Measurements from ENCODE around the gene RNF25.

The RNF25 gene
- total RNA-seq, result 6.5 to 11.5 reads per million in 2 donors

DNA sequence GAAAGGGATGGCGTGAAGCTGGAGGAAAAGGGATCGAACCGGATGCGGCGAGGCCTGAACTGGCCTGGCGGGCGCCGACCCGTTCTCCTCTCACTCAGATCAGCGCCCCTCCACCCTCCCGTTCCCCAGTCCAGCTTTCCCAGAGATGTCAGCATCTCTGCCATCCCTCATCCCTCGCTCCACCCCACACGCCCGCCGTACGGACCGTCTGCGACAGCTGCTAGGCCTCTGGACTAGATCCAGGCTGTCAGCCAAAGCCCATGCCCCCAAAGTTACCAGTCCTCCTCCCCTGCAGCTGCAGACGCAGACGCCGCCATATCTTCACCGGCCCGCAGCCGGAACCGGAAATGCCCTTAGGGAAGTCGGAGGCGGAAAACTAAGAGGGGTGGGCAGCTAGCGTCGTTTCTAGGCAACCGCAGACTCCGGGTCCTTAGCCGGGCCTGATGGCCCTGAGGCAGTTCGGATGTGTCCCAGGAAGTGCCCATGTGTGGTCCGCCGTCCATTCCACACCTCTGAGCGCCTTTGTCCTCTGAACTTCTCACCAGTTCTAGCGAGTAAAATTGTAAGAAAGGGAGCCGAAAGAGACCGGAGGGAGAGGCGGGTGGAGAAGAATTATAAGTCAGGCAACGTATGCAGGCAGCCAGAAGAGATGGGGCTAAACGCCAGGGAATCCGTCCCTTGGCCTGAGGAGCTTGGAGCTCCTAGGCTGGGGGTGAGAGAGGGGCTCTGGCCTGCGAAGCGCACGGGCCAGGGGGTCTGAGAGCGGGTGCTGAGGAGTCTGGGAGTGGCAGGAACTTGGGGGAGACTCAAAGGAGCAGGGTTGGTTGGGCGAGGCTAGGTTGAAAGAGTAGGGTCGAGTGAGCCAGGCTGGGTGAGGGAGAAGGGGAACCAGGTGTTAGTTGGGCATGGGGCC lies at the start of gene RNF25, which contains the start of gene STK36:
Gene RNF25, minus strand, starts transcription at position 349 of the 913 bp plus-strand sequence. Its CDS starts 32 bp downstream, at position 317.
Gene STK36, plus strand, starts transcription at position 433 of the 913 bp plus-strand sequence. CDS start 744 bp downstream, outside the sequence.
- peak; percentile 52 to 89 (median 74) for DNase-seq

DNA sequence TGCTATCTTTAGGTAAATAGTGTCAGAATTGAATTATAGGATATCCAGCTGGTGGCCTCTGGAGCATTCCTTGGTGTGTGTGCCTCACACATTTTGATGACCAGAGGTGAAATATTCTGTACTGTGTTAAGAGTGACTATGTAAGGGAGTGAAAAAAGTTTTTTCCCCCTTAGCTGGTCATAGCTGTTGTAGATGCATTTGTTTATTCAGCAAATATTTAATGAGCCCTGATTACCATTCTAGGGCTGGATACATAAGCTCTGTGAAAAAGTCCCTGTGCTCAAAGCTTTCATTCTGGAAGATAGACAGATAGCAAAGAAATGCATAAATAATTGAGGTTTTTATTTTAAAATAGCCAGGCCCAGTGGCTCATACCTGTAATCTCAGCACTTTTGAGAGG lies 49.7 kb upstream of the RNF25 start:
- DNase-seq, result no peak

DNA sequence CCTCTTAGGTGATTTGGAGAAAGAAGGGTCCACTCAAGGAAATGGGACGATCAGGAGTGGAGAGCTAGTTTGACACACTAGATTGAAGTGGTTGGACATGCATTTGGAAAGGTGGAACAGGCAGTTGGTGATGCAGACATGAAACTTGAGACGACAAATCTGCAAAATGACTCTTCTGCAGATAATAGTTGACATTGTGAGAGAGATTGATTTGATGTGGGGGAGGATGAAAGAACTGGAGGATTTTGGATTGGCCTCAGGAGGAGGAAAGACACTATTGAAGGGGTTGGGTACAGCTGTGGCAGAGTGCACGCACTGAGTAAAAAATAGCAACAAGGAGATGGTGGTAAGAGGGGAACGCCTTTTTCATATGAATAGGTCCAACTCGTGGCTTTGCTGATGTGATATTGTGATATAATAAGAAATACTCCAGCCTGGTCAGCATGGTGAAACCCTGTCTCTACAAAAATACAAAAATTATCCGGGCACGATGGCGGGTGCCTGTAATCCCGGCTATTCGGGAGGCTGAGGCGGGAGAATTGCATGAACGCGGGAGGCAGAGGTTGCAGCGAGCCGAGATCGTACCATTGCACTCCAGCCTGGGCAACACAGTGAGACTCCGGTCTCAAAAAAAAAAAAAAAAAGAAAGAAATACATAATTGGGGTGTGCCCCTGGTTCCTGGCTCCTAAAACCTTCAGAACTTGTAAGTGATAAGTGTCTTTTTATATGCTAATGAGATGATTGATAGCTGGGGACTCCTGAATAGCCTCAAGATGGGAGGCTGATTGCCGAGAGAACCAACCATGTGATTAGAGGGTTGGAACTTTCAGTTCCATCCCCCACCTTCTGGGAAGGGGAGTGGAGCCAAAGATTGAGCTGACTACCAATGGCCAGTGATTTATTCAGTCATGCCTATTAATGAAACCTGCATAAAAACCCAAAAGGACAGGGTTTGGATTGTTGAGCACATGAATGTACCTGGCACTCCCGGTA lies 48.5 kb upstream of the RNF25 start:
- DNase-seq, result no peak

DNA sequence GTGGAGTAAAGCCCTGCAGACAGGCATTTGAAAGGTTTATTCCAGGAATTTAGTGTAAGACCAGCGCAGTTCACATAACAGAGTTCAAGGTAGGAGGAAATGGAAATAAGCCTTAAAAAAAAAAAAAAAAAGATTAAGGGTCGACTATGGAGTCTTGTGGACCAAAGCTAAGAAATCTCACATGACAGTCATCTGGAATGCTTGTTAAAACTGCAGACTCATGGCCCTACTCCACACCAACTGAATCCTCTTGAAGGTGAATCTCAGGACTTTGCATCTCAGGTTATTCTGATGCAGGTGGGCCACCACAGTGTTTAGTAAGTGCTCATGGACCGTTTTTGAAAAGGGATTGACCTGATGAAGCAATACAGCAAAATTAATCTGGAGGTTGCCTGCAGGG lies 47.7 kb upstream of the RNF25 start:
- DNase-seq, result no peak

GRCh38 chr2:218718058-218718457 lies 46.3 kb upstream of the RNF25 start:
- no peak for DNase-seq

DNA sequence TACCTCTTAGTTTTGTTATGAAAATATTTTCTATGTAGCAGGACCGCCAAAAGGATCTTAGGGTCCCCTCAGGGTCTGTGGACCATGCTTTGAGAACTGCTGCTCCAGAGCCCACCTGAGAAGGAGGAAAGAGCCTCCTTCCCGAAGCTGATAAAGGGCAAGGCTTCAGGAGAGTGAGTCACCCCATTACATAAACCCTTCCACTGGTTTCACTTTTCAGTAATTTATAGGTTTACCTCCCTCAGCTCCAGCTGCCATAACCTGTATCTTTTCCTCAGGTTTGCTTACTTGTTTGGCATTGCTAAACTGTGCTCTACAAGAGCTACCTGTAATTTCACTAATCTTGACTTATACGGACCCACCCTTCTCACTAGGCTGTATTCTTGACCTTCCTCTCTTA lies 45.5 kb upstream of the RNF25 start:
- DNase-seq, result no peak

- DNase-seq, result no peak
Observed at GRCh38 chr2:218716070-218716469, 44.3 kb upstream of the RNF25 start.

DNA sequence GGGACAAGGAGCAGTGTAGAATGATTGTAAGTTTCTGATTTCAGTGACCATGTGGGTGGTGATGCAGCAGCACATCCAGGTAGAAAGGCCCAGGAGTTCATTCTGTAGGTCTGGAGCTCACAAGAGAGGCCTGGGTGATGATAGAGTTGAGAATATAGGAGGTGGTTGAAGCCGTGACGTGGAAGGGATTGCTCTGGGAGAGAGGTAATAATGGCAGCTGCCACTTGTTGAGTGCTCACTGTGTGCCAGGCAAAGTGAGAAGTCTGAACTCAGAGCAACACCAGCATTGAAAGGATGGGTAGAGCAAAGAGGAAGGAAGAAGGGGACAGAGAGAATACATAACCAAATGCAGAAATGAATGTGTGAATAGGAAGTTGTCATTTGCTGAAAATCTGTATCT lies 42.1 kb upstream of the RNF25 start:
- no peak for DNase-seq

DNA sequence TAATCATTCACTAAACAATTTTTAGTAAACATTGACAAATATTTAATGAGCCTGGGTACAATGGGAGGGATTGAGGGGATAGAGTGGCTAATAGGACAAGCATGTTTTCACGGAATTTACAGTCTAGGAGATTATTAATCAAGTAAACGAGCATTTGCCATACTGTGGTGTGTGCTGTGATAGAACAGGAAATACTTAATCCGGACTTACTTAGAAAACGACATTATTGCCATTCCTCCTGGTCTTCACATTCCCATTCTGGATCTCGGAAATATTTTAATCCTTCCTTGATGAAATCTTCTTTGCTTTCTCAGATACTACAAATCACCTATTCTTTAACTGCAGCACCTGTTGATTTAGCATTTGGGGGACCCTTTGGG lies 39.7 kb upstream of the RNF25 start:
- DNase-seq, result no peak

DNA sequence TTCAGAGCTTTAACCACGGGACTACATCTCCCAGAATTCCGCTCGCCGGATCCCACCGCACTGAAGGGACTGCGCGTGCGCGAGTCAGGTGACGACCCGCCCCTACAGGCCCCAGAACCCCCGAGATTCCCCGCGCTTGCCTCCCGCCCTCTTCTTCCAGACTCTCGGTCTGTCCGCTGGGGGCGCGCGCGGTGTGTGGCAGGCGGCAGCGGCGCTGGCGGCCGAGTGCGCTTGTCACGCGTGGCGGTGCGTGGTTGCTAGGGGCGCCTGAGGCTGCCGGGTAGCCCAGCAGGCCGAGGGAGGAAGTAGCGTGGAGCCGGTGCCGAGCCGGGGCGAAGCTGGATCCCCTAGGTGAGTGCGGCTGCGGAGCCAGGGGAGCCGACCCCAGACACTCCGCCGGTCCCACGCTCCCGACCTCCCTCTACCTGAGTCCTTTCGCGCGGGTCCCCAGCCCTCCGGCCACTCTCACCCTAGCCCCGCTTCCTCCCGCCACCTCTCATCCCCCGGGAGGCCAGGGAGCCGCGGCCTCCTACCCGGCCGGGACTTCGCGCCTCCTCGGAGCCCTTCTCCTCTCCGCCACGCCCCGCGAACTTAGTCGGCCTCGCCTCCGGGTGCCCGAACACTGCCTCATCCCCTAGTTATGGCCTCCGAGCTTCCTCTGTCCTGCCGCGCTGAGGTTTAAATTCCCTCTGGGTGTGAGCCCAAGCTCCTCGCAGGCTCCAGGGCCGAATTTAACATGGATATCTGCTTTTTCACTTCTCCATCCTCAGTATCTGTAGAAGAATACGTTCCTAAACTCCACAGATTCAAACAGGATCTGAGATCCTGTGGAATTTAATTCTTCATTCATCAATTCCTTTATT lies 39.1 kb upstream of the RNF25 start, which contains the start of gene TTLL4:
Gene TTLL4, plus strand, starts transcription at position 149 of the 863 bp plus-strand sequence. CDS start 26,842 bp downstream, outside the sequence.
- peak; percentile 97 to 99 (median 98) for DNase-seq

- DNase-seq, result no peak
Observed at GRCh38 chr2:218710334-218710686, 38.5 kb upstream of the RNF25 start.

GRCh38 chr2:218709908-218710307 lies 38.1 kb upstream of the RNF25 start:
- no peak for DNase-seq

GRCh38 chr2:218708086-218708485 lies 36.3 kb upstream of the RNF25 start:
- DNase-seq, result peak in 1 of 5 experiments; percentile 77

DNA sequence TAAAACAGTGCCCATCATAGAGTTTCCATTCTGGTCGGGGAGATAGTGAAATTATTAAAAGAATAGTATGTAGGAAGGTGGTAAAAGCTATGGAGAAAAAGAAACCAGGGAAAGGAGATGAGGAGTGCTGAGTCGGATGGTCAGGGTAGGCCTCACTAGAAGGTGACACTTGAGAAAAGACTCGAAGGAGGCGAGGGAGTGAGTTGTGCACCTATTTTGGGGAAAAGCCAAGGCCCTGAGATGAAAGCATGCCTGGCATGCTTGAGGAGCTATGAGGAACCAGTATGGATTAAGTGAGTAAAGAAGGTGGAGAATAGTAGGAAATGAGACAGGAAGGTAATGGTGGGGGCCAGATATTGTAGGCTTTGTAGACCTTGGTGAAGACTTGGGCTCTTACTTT lies 31.5 kb upstream of the RNF25 start:
- DNase-seq, result no peak

DNA sequence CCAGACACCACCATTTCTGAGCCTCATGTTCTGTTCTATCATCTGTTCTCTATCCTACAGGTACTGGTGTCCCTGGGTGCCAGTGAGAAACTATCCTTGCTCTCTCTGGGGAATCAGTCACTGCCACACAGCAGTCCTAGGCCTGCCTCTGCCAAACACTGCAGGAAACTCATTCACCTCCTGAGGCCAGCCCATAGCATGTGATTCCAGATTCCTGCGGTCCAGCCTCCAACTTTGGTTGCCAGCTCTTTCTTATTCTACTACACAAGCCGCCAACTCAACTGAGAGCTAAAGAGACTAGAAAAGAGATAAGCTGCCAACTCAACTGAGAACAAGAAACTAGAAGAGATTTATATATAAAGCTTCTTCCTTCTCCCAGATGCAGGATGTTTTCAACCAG lies 30.0 kb upstream of the RNF25 start:
- DNase-seq, result no peak

- no peak for DNase-seq
Observed at GRCh38 chr2:218698885-218699284, 27.1 kb upstream of the RNF25 start.

DNA sequence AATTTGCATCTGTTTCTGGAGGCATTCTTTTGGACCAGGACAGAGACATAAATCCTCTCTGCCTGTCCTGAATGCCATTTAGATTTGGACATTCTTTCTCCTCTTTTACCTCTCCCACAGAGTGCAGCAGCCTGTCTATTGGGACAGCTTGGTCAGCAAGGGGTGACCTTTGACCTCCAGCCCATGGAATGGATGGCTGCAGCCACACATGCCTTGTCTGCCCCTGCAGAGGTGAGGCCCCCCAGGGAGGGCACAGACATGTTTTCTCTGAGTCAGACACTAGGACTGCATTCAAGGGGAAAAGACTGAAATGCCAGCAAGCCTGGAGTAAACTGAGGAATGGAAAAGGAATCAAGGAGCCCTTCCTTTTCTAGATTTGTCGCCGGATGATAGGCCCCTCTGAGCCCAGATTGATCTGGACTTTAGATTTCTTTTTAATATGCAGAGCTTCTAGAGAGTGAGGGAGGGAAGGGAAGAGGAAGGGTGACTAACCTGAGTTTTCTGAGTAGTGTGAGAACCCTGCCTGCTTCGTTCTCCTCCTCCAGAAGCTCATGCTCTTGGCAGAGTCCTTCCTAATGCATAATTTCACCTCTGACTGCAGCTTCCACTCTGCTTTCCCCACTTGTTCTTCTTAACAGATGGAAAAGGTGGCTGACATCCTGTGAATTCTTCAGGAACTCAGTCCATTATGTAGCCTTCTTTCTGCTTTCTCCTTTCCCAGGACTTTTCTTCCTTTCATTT lies 22.8 kb upstream of the RNF25 start:
- no peak for DNase-seq

DNA sequence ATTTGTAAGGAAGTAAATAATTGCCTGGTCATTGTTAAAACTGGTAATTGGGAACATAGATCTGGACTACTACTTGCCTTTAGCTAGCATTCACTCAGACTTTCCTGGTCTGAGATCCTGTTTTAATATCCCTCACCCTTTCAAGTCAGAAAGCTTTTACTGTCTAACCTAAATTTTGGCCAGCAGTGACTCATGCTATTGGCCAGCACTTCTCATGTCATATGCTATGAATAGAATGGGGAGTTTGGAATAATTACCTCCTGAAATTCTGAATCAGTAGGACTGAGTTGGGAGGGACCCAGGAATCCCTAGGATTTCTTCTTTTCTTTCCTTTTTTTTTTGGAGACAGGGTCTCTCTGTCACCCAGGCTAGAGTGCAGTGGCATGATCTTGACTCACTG lies 19.4 kb upstream of the RNF25 start:
- DNase-seq, result no peak

DNA sequence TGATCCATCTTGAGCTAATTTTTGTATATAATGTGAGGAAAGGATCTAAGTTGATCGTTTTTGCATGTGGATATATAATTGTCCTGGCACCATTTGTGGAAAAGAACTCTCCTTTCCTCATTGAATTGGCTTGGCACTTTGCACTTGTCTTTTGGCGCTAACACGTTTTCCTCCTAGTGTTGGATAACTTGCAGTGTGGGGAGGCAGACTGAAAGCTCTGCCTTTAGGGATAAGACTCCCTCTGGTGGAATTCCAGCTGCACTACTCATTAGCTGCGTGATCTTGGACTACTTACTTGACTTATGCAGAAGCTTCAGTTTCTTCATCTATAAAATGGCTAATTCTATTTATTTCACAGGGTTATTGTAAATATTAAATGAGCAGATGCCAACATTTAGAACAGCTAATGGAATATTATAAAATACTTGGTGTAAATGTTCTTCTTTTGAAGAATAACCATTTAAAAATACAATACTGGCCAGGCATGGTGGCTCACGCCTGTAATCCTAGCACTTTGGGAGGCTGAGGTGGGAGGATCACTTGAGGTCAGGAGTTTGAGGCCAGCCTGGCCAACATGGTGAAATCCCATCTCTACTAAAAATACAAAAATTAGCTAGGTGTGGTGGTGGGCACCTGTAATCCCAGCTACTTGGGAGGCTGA lies 15.7 kb upstream of the RNF25 start:
- peak in 1 of 5 experiments; percentile 55 for DNase-seq

DNA sequence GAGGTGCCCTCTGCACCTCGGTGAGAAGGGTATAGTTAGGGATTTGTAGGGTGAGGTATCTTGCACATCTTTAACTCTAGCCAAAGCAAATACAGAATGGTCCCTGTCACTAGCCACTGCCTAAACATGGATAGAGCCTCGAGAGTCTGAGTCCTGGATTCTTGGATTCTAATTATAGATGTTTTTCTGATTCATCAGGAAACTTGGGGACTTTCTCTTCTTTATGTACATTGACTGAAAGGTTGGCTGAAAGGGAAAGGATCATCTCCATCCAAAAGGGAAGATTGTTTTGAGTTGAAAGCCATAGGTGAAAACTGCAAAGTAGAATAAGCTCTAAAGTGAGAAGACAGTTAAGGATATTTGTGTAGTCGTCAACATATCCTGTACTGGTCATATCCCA lies 8.3 kb upstream of the RNF25 start:
- no peak for DNase-seq

DNA sequence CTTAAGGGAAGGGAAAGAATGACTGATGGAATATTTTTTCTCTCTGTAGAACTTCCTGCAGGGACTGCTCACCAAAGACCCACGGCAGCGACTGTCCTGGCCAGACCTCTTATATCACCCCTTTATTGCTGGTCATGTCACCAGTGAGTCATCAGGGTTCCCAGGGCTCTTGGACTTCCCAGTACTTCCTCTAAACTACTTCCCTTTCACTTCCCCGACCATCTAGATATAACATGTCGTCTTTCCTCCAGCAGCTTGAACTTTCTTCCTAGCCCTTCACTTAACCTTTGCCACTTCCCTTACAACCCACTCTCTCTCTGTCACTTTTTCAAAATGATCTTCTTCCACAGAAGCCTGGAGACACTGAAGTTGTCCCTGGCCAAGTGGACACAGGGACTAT lies 7.3 kb upstream of the RNF25 start:
- DNase-seq, result no peak

Measured in T-helper 2 cell (primary cell).